Measurements from ENCODE around the gene RAB21. TPM values are rescaled to one million over a fixed set of nuclear protein-coding genes. Genes with fewer than 3 reads are reported as not detected.

The RAB21 gene
- total RNA-seq, 1 experiment from 2014 or later = 53.0 TPM

DNA sequence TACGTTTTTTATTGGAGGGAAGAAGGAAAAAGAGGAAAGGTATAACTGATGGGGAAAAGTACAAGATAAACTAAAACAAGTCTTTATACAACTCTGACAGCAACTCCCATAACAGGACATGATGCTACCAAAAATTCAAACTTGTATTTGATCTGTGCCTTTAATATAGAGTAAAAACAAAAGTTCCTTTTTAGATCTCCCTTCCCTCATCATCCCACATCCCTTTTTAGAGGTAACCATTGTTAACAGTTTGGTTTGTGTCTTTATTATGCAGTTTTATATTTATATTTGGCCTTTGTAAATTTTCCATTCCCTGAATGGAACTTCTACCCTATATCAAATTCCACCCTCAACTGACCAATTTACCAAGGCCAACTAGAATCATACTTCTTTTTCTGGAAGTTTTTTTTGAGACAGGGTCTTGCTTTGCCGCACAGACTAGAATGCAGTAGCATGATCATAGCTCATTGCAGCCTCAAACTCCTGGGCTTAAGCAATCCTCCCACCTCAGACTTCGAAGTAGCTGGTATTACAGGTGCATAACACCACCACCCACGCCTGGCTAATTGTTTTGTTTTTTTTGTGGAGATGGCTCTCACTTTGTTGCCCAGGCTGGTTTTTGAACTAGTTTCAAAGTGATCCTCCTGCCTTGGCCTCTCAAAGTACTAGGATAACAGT lies 36.9 kb downstream of the RAB21 start:
- Histone ChIP-seq H2BK12ac (ENCODE audit: insufficient read length, low read depth, low read length) (no peak overlapping the region), H3K4me2 (ENCODE audit: insufficient read depth, insufficient read length, low read length) (no peak overlapping the region), H2AK5ac (ENCODE audit: insufficient read length, low read length) (no peak overlapping the region), H2BK15ac (ENCODE audit: low read depth, low read length) (no peak overlapping the region), H3K23me2 (ENCODE audit: insufficient read length, low read depth, low read length, poor library complexity, severe bottlenecking) (no peaks in the 10 kb centered on the region), H3K27me3 (ENCODE audit: insufficient read depth, low read length) (no peaks in the 10 kb centered on the region), H3K4me1 (ENCODE audit: insufficient read depth, low read length) (no peaks in the 10 kb centered on the region), H3K9ac (ENCODE audit: extremely low read depth, insufficient read length, low read length) (no peak overlapping the region), H3K4ac (ENCODE audit: low read depth, low read length) (no peak overlapping the region), H3K23ac (ENCODE audit: insufficient read length, low read depth, low read length) (no peak overlapping the region), H3K14ac (ENCODE audit: insufficient read depth, low read length) (no peak overlapping the region), H3K79me2 (ENCODE audit: insufficient read depth, low read length) (no peaks in the 10 kb centered on the region), H4K91ac (ENCODE audit: insufficient read length, low read depth, low read length) (no peak overlapping the region), H4K5ac (ENCODE audit: insufficient read length, low read depth, low read length) (no peak overlapping the region), H2BK20ac (ENCODE audit: low read depth, low read length, poor library complexity, severe bottlenecking) (no peak overlapping the region), H3T11ph (ENCODE audit: low read length) (no peak overlapping the region), H3K27ac (ENCODE audit: insufficient read length, low read depth, low read length) (no peak overlapping the region), H2BK120ac (ENCODE audit: low read depth, low read length, poor library complexity, severe bottlenecking) (no peak overlapping the region), H4K8ac (replicated peaks; ENCODE audit: insufficient read length, low read depth, low read length) (no peak overlapping the region), H2AFZ (ENCODE audit: low read length) (no peak overlapping the region), H3K9me3 (ENCODE audit: control insufficient read depth, low read depth, low read length) (no peaks in the 10 kb centered on the region), H3K18ac (ENCODE audit: insufficient read length, low read depth, low read length) (no peak overlapping the region), H4K20me1 (ENCODE audit: control insufficient read depth, insufficient read depth, insufficient read length) (no peaks in the 10 kb centered on the region), H2BK5ac (ENCODE audit: insufficient read length, low read length) (no peak overlapping the region), H3K56ac (ENCODE audit: insufficient read length, low read depth, low read length) (no peak overlapping the region), H3K79me1 (ENCODE audit: insufficient read depth, low read depth, low read length, poor library complexity, severe bottlenecking) (no peaks in the 10 kb centered on the region)
- no peak overlapping the region for H3K27ac Mint-ChIP-seq
- no peaks in the 10 kb centered on the region for H3K27me3 Mint-ChIP-seq (ENCODE audit: low read depth)
- H3K4me3 Mint-ChIP-seq = no peak overlapping the region
- WGBS (ENCODE audit: extremely low coverage, insufficient read length, low lambda C conversion rate) = 100% methylated on average over 1 of the region's 4 CpGs
- no peak for DNase-seq
- H3K36me3 Mint-ChIP-seq (ENCODE audit: insufficient read depth in 1 of 3, low read depth in 3 of 3) = peaks cover 2 to 9% (median 3%) of the 10 kb centered on the region in 3 experiments; a peak in 5 of 7 replicates
- no peaks in the 10 kb centered on the region for H3K9me3 Mint-ChIP-seq
- no peaks in the 10 kb centered on the region for H3K4me1 Mint-ChIP-seq
- TF ChIP-seq, protein P1, sequence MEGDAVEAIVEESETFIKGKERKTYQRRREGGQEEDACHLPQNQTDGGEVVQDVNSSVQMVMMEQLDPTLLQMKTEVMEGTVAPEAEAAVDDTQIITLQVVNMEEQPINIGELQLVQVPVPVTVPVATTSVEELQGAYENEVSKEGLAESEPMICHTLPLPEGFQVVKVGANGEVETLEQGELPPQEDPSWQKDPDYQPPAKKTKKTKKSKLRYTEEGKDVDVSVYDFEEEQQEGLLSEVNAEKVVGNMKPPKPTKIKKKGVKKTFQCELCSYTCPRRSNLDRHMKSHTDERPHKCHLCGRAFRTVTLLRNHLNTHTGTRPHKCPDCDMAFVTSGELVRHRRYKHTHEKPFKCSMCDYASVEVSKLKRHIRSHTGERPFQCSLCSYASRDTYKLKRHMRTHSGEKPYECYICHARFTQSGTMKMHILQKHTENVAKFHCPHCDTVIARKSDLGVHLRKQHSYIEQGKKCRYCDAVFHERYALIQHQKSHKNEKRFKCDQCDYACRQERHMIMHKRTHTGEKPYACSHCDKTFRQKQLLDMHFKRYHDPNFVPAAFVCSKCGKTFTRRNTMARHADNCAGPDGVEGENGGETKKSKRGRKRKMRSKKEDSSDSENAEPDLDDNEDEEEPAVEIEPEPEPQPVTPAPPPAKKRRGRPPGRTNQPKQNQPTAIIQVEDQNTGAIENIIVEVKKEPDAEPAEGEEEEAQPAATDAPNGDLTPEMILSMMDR (conservative IDR thresholded peaks at IDR 0.05) = no peak

Data from H9 (cell line).